Coronary artery (tissue), 2 donors: ENCODE data around the gene ZFYVE16.
"Not testable (repeated sequence)": the region's sequence is repeated elsewhere in the genome, so short reads cannot be mapped to it uniquely, and the experiment has no call there.

Experiments used
- DNase-seq: peaks from one replicate; pipeline ENCODE4 v3.0.0-alpha.2; 2017; ENCODE audit warnings: low spot score
- H3K27ac ChIP-seq, 2 donors: fragments of 200-600 bp; sonication (generic); one replicate each; pipeline ENCODE4 v1.5.1; 2016 to 2019
- H3K4me3 ChIP-seq: fragments of 200-600 bp; sonication (generic); 2 replicates; pipeline ENCODE4 v1.5.1; 2016; ENCODE audit warnings: mild to moderate bottlenecking, moderate library complexity
- TF ChIP-seq, protein P1 (sequence below): fragments of 200-600 bp; sonication (generic); IDR thresholded peaks from one replicate; pipeline ENCODE4 v1.5.1; 2019; ENCODE audit warnings: antibody characterized with exemption

ZFYVE16 gene

GRCh38 chr5:80411589-80412219 lies 3.8 kb downstream of the ZFYVE16 start:
- no peak for DNase-seq
- TF ChIP-seq, protein P1, sequence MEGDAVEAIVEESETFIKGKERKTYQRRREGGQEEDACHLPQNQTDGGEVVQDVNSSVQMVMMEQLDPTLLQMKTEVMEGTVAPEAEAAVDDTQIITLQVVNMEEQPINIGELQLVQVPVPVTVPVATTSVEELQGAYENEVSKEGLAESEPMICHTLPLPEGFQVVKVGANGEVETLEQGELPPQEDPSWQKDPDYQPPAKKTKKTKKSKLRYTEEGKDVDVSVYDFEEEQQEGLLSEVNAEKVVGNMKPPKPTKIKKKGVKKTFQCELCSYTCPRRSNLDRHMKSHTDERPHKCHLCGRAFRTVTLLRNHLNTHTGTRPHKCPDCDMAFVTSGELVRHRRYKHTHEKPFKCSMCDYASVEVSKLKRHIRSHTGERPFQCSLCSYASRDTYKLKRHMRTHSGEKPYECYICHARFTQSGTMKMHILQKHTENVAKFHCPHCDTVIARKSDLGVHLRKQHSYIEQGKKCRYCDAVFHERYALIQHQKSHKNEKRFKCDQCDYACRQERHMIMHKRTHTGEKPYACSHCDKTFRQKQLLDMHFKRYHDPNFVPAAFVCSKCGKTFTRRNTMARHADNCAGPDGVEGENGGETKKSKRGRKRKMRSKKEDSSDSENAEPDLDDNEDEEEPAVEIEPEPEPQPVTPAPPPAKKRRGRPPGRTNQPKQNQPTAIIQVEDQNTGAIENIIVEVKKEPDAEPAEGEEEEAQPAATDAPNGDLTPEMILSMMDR: no peak
- H3K4me3 ChIP-seq: no peak overlapping the region
- H3K27ac ChIP-seq: no peak overlapping the region

- no peak overlapping the region for H3K4me3 ChIP-seq
- TF ChIP-seq, protein P1: no peak
- H3K27ac ChIP-seq: no peak overlapping the region
- DNase-seq: no peak
Observed at GRCh38 chr5:80414113-80414512, 6.2 kb downstream of the ZFYVE16 start.

GRCh38 chr5:80417973-80418372 lies 10.1 kb downstream of the ZFYVE16 start:
- Histone ChIP-seq H3K27ac (no peak overlapping the region), H3K4me3 (no peak overlapping the region)
- TF ChIP-seq, protein P1: no peak
- no peak for DNase-seq

GRCh38 chr5:80424365-80424764 lies 16.5 kb downstream of the ZFYVE16 start:
- DNase-seq, H3K4me3 ChIP-seq: not testable (repeated sequence)

DNA sequence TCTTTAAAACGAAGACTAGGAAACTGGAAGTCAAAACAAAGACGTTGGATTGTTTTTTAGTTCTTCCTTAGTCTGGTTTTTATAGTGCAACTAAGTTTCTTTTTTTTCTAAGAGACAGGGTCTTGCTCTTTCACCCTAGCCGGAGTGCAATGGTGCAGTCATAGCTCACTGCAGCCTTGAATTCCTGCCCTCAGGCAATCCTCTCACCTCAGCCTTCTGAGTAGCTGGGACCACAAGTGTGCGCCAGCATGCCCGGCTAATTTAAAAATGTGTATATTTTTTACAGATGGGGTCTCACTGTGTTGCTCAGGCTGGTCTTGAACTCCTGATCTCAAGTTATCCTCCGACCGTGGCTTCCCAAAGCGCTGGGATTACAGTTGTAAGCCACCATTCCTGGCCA lies 27.6 kb downstream of the ZFYVE16 start:
- TF ChIP-seq, protein P1: no peak
- Histone ChIP-seq H3K27ac (no peak overlapping the region), H3K4me3 (no peak overlapping the region)
- DNase-seq: no peak

More at GRCh38 chr5:80424365-80424764, 16.5 kb downstream of the ZFYVE16 start:
- not testable (repeated sequence) for H3K27ac ChIP-seq

- TF ChIP-seq, protein P1: no peak
Observed at GRCh38 chr5:80437326-80437725, 29.5 kb downstream of the ZFYVE16 start.

DNA sequence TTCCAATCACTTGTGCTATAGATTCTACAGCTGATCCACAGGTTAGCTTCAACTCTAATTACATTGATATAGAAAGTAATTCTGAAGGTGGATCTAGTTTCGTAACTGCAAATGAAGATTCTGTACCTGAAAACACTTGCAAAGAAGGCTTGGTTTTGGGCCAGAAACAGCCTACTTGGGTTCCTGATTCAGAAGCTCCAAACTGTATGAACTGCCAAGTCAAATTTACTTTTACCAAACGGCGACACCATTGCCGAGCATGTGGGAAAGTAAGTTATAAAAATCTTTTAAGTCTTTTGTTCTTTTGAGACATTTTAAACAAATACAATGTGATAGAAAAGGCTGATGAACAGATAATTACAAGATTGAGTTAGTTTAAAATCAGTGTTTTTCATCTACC lies 30.9 kb downstream of the ZFYVE16 start:
- TF ChIP-seq, protein P1: no peak
- DNase-seq: no peak
- Histone ChIP-seq H3K4me3 (no peak overlapping the region), H3K27ac (no peak overlapping the region)

More at GRCh38 chr5:80437326-80437725, 29.5 kb downstream of the ZFYVE16 start:
- Histone ChIP-seq H3K4me3 (no peak overlapping the region), H3K27ac (no peak overlapping the region)
- DNase-seq: no peak
